Measurements from ENCODE around the gene TSPAN3. TPM values are rescaled to one million over a fixed set of nuclear protein-coding genes. Genes with fewer than 3 reads are reported as not detected.

TSPAN3 gene
- total RNA-seq, 2 experiments from 2014 or later: 18.0 to 23.4 TPM

- POLR2A ChIA-PET: interaction anchor here (0.9 to 3.0 kb wide), 3 partner anchors 19 to 90 kb away, joined by 4 to 12 read pairs (median 8); no protein-coding TSS in a partner anchor
- H3K4me1 Mint-ChIP-seq: peaks cover 18% of the 10 kb centered on the region
- ATAC-seq (ENCODE audit: low read depth): peak; percentile 90
- peak; percentile 67 for DNase-seq
- H3K36me3 Mint-ChIP-seq: peaks cover 38% of the 10 kb centered on the region
- peak overlapping the region; percentile 62 for H3K27ac Mint-ChIP-seq
- H3K4me3 Mint-ChIP-seq: no peak overlapping the region
- H3K27me3 Mint-ChIP-seq: no peaks in the 10 kb centered on the region
- H3K9me3 Mint-ChIP-seq: no peaks in the 10 kb centered on the region
These were observed 39.4 kb downstream of the TSPAN3 start for GRCh38 chr15:77031376-77032050.

- Mint-ChIP-seq H3K27ac (peak overlapping the region; percentile 62), H3K4me3 (no peak overlapping the region), H3K9me3 (no peaks in the 10 kb centered on the region), H3K4me1 (peaks cover 20% of the 10 kb centered on the region), H3K36me3 (peaks cover 35% of the 10 kb centered on the region), H3K27me3 (no peaks in the 10 kb centered on the region)
- peak; percentile 30 for DNase-seq
- POLR2A ChIA-PET: interaction anchor here (0.9 to 3.0 kb wide), 4 partner anchors 18 to 90 kb away, joined by 3 to 12 read pairs (median 6); no protein-coding TSS in a partner anchor
- ATAC-seq (ENCODE audit: low read depth): peak; percentile 9
These were observed 40.0 kb downstream of the TSPAN3 start for GRCh38 chr15:77030928-77031375.

- Mint-ChIP-seq H3K27ac (peak overlapping the region; percentile 70), H3K4me3 (no peak overlapping the region), H3K27me3 (no peaks in the 10 kb centered on the region), H3K9me3 (no peaks in the 10 kb centered on the region), H3K36me3 (peaks cover 30% of the 10 kb centered on the region), H3K4me1 (peaks cover 22% of the 10 kb centered on the region)
- ATAC-seq (ENCODE audit: low read depth) (no peak), DNase-seq (peak; percentile 34)
- POLR2A ChIA-PET: interaction anchor here (0.9 to 3.0 kb wide), 5 partner anchors 16 to 89 kb away, joined by 3 to 12 read pairs (median 4); no protein-coding TSS in a partner anchor
These were observed 40.6 kb downstream of the TSPAN3 start for GRCh38 chr15:77030048-77030927.

GRCh38 chr15:77029166-77030047, 41.5 kb downstream of the TSPAN3 start:
- Mint-ChIP-seq H3K27ac (peak overlapping the region; percentile 56), H3K9me3 (no peaks in the 10 kb centered on the region), H3K4me3 (no peak overlapping the region), H3K4me1 (peaks cover 20% of the 10 kb centered on the region), H3K36me3 (peaks cover 21% of the 10 kb centered on the region), H3K27me3 (no peaks in the 10 kb centered on the region)
- peak; percentile 29 for DNase-seq
- POLR2A ChIA-PET: interaction anchor here (0.9 to 3.0 kb wide), 3 partner anchors 16 to 54 kb away, joined by 3 to 12 read pairs (median 3); no protein-coding TSS in a partner anchor
- no peak for ATAC-seq (ENCODE audit: low read depth)

GRCh38 chr15:77028451-77029165, 42.3 kb downstream of the TSPAN3 start:
- H3K27me3 Mint-ChIP-seq: no peaks in the 10 kb centered on the region
- no peak overlapping the region for H3K4me3 Mint-ChIP-seq
- POLR2A ChIA-PET: interaction anchor here (0.5 to 1.4 kb wide), 2 partner anchors 15 to 457 kb away, joined by 3 to 4 read pairs; no protein-coding TSS in a partner anchor
- no peaks in the 10 kb centered on the region for H3K9me3 Mint-ChIP-seq
- ATAC-seq (ENCODE audit: low read depth) (no peak), DNase-seq (peak; percentile 25)
- H3K4me1 Mint-ChIP-seq: peaks cover 27% of the 10 kb centered on the region
- peaks cover 19% of the 10 kb centered on the region for H3K36me3 Mint-ChIP-seq
- peak overlapping the region; percentile 65 for H3K27ac Mint-ChIP-seq

- H3K36me3 Mint-ChIP-seq: peaks cover 21% of the 10 kb centered on the region
- H3K27ac Mint-ChIP-seq: peak overlapping the region; percentile 65
- peak; percentile 19 for DNase-seq
These were observed 43.0 kb downstream of the TSPAN3 start for GRCh38 chr15:77027697-77028450.

GRCh38 chr15:77027111-77027696, 43.7 kb downstream of the TSPAN3 start:
- POLR2A ChIA-PET: no interaction called here
- H3K4me1 Mint-ChIP-seq: peaks cover 40% of the 10 kb centered on the region

More at GRCh38 chr15:77027697-77028450, 43.0 kb downstream of the TSPAN3 start:
- POLR2A ChIA-PET: no interaction called here
- no peak for ATAC-seq (ENCODE audit: low read depth)
- H3K4me1 Mint-ChIP-seq: peaks cover 34% of the 10 kb centered on the region
- no peak overlapping the region for H3K4me3 Mint-ChIP-seq
- no peaks in the 10 kb centered on the region for H3K27me3 Mint-ChIP-seq
- no peaks in the 10 kb centered on the region for H3K9me3 Mint-ChIP-seq

GRCh38 chr15:77026501-77027110, 44.3 kb downstream of the TSPAN3 start:
- Mint-ChIP-seq H3K27me3 (no peaks in the 10 kb centered on the region), H3K9me3 (no peaks in the 10 kb centered on the region), H3K27ac (peak overlapping the region; percentile 62), H3K4me3 (no peak overlapping the region), H3K4me1 (peaks cover 46% of the 10 kb centered on the region), H3K36me3 (peaks cover 27% of the 10 kb centered on the region)
- POLR2A ChIA-PET: interaction anchor here (0.5 kb wide), 1 partner anchor 50 kb away, joined by 5 read pairs; no protein-coding TSS in a partner anchor
- ATAC-seq (ENCODE audit: low read depth) (no peak), DNase-seq (peak; percentile 28)

More at GRCh38 chr15:77027111-77027696, 43.7 kb downstream of the TSPAN3 start:
- Mint-ChIP-seq H3K9me3 (no peaks in the 10 kb centered on the region), H3K27me3 (no peaks in the 10 kb centered on the region), H3K36me3 (peaks cover 25% of the 10 kb centered on the region), H3K4me3 (no peak overlapping the region), H3K27ac (peak overlapping the region; percentile 62)
- DNase-seq: peak; percentile 23
- no peak for ATAC-seq (ENCODE audit: low read depth)

GRCh38 chr15:77025941-77026411, 44.9 kb downstream of the TSPAN3 start:
- DNase-seq (peak; percentile 25), ATAC-seq (ENCODE audit: low read depth) (no peak)
- peaks cover 26% of the 10 kb centered on the region for H3K36me3 Mint-ChIP-seq
- no peak overlapping the region for H3K4me3 Mint-ChIP-seq
- peak overlapping the region; percentile 64 for H3K27ac Mint-ChIP-seq
- H3K9me3 Mint-ChIP-seq: no peaks in the 10 kb centered on the region
- POLR2A ChIA-PET: no interaction called here
- H3K4me1 Mint-ChIP-seq: peaks cover 48% of the 10 kb centered on the region
- no peaks in the 10 kb centered on the region for H3K27me3 Mint-ChIP-seq

- peak overlapping the region; percentile 77 for H3K27ac Mint-ChIP-seq
- DNase-seq (peak; percentile 25), ATAC-seq (ENCODE audit: low read depth) (no peak)
- H3K36me3 Mint-ChIP-seq: peaks cover 29% of the 10 kb centered on the region
- no peaks in the 10 kb centered on the region for H3K9me3 Mint-ChIP-seq
- no peak overlapping the region for H3K4me3 Mint-ChIP-seq
- POLR2A ChIA-PET: interaction anchor here (1.2 kb wide), 1 partner anchor 22 kb away, joined by 4 read pairs; no protein-coding TSS in a partner anchor
- peaks cover 53% of the 10 kb centered on the region for H3K4me1 Mint-ChIP-seq
- no peaks in the 10 kb centered on the region for H3K27me3 Mint-ChIP-seq
These were observed 45.6 kb downstream of the TSPAN3 start for GRCh38 chr15:77025083-77025901.

All from activated naive CD8-positive, alpha-beta T cell treated with anti-CD3 and anti-CD28 coated beads, Interleukin-2, amount 10 ng/mL, durations not matched to agents 7 days and 5 days (primary cell).